GM23338 (cell line): ENCODE data around the gene KIRREL3. TPM values are rescaled to one million over a fixed set of nuclear protein-coding genes. Genes with fewer than 3 reads are reported as not detected.

Experiments
- ATAC-seq: fragments of 200-7000 bp; cut with Tn5 transposase; 3 replicates; pipeline ENCODE4 v1.9.1; 2020
- DNase-seq: peaks from one replicate; pipeline ENCODE4 v3.0.0-alpha.2; 2015; ENCODE audit warnings: low spot score
- H2AFZ ChIP-seq: fragments of 200-600 bp; sonication (generic); 2 replicates; pipeline ENCODE4 v1.8.0; 2016; ENCODE audit warnings: antibody characterized with exemption, mild to moderate bottlenecking, moderate library complexity
- H3F3A ChIP-seq: fragments of 200-600 bp; sonication (generic); replicated peaks from 2 replicates; pipeline ENCODE4 v1.8.0; 2017; ENCODE audit warnings: antibody characterized with exemption, mixed run types, low read depth
- H3K27ac ChIP-seq: fragments of 200-600 bp; sonication (generic); 2 replicates; pipeline ENCODE4 v1.6.1; 2016; ENCODE audit warnings: low read depth
- H3K27me3 ChIP-seq: fragments of 200-600 bp; sonication (generic); 2 replicates; pipeline ENCODE4 v1.8.0; 2016; ENCODE audit warnings: mild to moderate bottlenecking, mixed run types, moderate library complexity; ENCODE audit not compliant: insufficient read depth
- H3K36me3 ChIP-seq: fragments of 200-600 bp; sonication (generic); 2 replicates; pipeline ENCODE4 v1.8.0; 2016; ENCODE audit warnings: mild to moderate bottlenecking; ENCODE audit not compliant: insufficient read depth
- H3K4me1 ChIP-seq: fragments of 200-600 bp; sonication (generic); 2 replicates; pipeline ENCODE4 v1.8.0; 2016; ENCODE audit warnings: mild to moderate bottlenecking, moderate library complexity; ENCODE audit not compliant: insufficient read depth
- H3K4me2 ChIP-seq: fragments of 200-600 bp; sonication (generic); 2 replicates; pipeline ENCODE4 v1.7.1; 2017; ENCODE audit warnings: mixed run types
- H3K4me3 ChIP-seq: fragments of 200-600 bp; sonication (generic); 2 replicates; pipeline ENCODE4 v1.6.1; 2016; ENCODE audit warnings: mixed run types
- H3K79me2 ChIP-seq: fragments of 200-600 bp; sonication (generic); replicated peaks from 2 replicates; pipeline ENCODE4 v1.8.0; 2017; ENCODE audit warnings: mild to moderate bottlenecking; ENCODE audit not compliant: insufficient read depth
- H3K9me2 ChIP-seq: fragments of 200-600 bp; sonication (generic); 2 replicates; pipeline ENCODE4 v1.8.0; 2017; ENCODE audit not compliant: insufficient read depth
- H4K20me1 ChIP-seq: fragments of 200-600 bp; sonication (generic); replicated peaks from 2 replicates; pipeline ENCODE4 v1.8.0; 2017; ENCODE audit warnings: mild to moderate bottlenecking; ENCODE audit not compliant: insufficient read depth
- H3K27ac Mint-ChIP-seq: 2 replicates; pipeline ENCODE4 v1.8.0; 2020; ENCODE audit warnings: inconsistent platforms, mild to moderate bottlenecking, moderate library complexity, mixed read lengths
- H3K27me3 Mint-ChIP-seq: 3 replicates; pipeline ENCODE4 v1.8.0; 2022; ENCODE audit warnings: low read depth, mild to moderate bottlenecking, moderate library complexity, mixed read lengths, inconsistent platforms; ENCODE audit not compliant: insufficient read depth, poor library complexity
- H3K36me3 Mint-ChIP-seq: 3 replicates; pipeline ENCODE4 v1.8.0; 2021; ENCODE audit warnings: low read depth, mild to moderate bottlenecking, inconsistent platforms, moderate library complexity, mixed read lengths
- H3K4me1 Mint-ChIP-seq: 3 replicates; pipeline ENCODE4 v1.8.0; 2020; ENCODE audit warnings: mild to moderate bottlenecking, inconsistent platforms, mixed read lengths
- H3K4me3 Mint-ChIP-seq: 3 replicates; pipeline ENCODE4 v1.8.0; 2021; ENCODE audit warnings: moderate library complexity, mild to moderate bottlenecking, inconsistent platforms, mixed read lengths
- H3K9me3 Mint-ChIP-seq: 3 replicates; pipeline ENCODE4 v1.8.0; 2020; ENCODE audit warnings: moderate library complexity, mild to moderate bottlenecking, inconsistent platforms, mixed read lengths
- EZH2 ChIP-seq: fragments of 200-600 bp; sonication (generic); IDR thresholded peaks from one replicate; pipeline ENCODE4 v1.8.0; 2017; ENCODE audit warnings: antibody characterized with exemption, mild to moderate bottlenecking, low read depth; ENCODE audit not compliant: unreplicated experiment
- EZH2phosphoT487 ChIP-seq: fragments of 200-600 bp; sonication (generic); IDR thresholded peaks from one replicate; pipeline ENCODE4 v1.8.1; 2018; ENCODE audit warnings: antibody characterized with exemption; ENCODE audit not compliant: unreplicated experiment
- NANOG ChIP-seq: IDR thresholded peaks from 2 replicates; pipeline ENCODE4 v1.6.1; 2016; ENCODE audit warnings: antibody characterized with exemption, borderline replicate concordance
- POLR2AphosphoS5 ChIP-seq: IDR thresholded peaks from 2 replicates; pipeline ENCODE4 v1.6.1; 2016; ENCODE audit warnings: antibody characterized with exemption, low read depth
- STAT1 ChIP-seq: IDR thresholded peaks from one replicate; pipeline ENCODE4 v1.6.1; 2016; ENCODE audit warnings: antibody characterized with exemption; ENCODE audit not compliant: unreplicated experiment
- ZNF114 ChIP-seq: fragments of 250-450 bp; sonication (Bioruptor Pico); IDR thresholded peaks from 2 replicates; pipeline ENCODE4 v1.5.0; 2020; ENCODE audit warnings: mild to moderate bottlenecking, moderate library complexity
- ZNF331 ChIP-seq: fragments of 250-450 bp; sonication (Bioruptor Pico); IDR thresholded peaks from 2 replicates; pipeline ENCODE4 v1.5.0; 2020; ENCODE audit warnings: low read depth, mild to moderate bottlenecking, moderate library complexity
- polyA plus RNA-seq: library from polyadenylated mRNA; unstranded; fragments of >200 nt; fragmentation: Nextera tagmentation; extraction: Ambion mirVana; gene quantifications from 2 replicates; pipeline ENCODE4 v1.2.1, GENCODE V29; 2016
- total RNA-seq: library from RNA; depleted of rRNA; stranded (reverse); fragments of >200 nt; shearing (Covaris generic); gene quantifications from 2 replicates; pipeline ENCODE4 v1.2.3, GENCODE V29; 2014
- TF ChIP-seq, protein P1 (sequence below), 2 experiments: fragments of 200-600 bp in 1 of 2; sonication (generic) in 1 of 2; conservative IDR thresholded peaks; 2 replicates each; pipeline versions ENCODE4 v1.5.1 to v1.6.1; 2016 to 2017; ENCODE audit warnings: antibody characterized with exemption in 2 of 2, low read depth in 2 of 2, mild to moderate bottlenecking in 2 of 2, moderate library complexity in 1 of 2
- TF ChIP-seq, protein P2 (sequence below): IDR thresholded peaks from one replicate; pipeline ENCODE4 v1.6.1; 2018; ENCODE audit warnings: antibody characterized with exemption; ENCODE audit not compliant: unreplicated experiment
- TF ChIP-seq, protein P3 (sequence below): fragments of 250-450 bp; sonication (Bioruptor Pico); IDR thresholded peaks from 2 replicates; pipeline ENCODE4 v1.5.0; 2020; ENCODE audit warnings: mild to moderate bottlenecking, moderate library complexity
- TF ChIP-seq, protein P4 (sequence below): IDR thresholded peaks from 2 replicates; pipeline ENCODE4 v1.6.1; 2016; ENCODE audit warnings: antibody characterized with exemption

The KIRREL3 gene
- total and polyA plus RNA-seq, 2 experiments from 2014 or later = 0.13 to 1.5 TPM

DNA sequence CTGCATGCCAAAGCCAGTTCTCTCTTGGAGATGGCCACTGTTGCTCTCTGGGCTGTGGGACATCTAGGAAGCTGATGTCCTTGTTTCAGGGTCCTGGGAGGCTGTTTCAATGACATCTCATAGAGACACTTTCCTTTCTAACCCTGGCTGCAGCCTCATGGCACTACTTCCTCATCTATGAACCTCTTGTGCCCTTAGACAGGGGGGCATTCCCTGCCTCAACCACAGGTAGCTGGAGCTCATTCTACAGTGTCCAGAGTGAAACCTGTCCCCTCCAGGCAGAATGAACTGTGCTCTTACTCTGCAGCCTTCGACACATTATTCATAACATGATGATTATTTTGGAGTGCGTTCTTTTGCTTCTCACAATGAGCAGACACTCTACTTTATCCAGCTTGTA is 335.9 kb downstream of the KIRREL3 start:
- no peaks in the 10 kb centered on the region for H4K20me1 ChIP-seq
- no peak overlapping the region for H3K4me2 ChIP-seq
- TF ChIP-seq ZNF331 (no peak), EZH2 (no peak), POLR2AphosphoS5 (no peak), EZH2phosphoT487 (no peak), ZNF114 (CRISPR knock-in tag) (no peak), NANOG (no peak), STAT1 (no peak)
- TF ChIP-seq, protein P1, sequence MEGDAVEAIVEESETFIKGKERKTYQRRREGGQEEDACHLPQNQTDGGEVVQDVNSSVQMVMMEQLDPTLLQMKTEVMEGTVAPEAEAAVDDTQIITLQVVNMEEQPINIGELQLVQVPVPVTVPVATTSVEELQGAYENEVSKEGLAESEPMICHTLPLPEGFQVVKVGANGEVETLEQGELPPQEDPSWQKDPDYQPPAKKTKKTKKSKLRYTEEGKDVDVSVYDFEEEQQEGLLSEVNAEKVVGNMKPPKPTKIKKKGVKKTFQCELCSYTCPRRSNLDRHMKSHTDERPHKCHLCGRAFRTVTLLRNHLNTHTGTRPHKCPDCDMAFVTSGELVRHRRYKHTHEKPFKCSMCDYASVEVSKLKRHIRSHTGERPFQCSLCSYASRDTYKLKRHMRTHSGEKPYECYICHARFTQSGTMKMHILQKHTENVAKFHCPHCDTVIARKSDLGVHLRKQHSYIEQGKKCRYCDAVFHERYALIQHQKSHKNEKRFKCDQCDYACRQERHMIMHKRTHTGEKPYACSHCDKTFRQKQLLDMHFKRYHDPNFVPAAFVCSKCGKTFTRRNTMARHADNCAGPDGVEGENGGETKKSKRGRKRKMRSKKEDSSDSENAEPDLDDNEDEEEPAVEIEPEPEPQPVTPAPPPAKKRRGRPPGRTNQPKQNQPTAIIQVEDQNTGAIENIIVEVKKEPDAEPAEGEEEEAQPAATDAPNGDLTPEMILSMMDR (conservative IDR thresholded peaks at IDR 0.05; ENCODE audit: low read depth in 2 of 2) = no peak
- TF ChIP-seq, protein P2, sequence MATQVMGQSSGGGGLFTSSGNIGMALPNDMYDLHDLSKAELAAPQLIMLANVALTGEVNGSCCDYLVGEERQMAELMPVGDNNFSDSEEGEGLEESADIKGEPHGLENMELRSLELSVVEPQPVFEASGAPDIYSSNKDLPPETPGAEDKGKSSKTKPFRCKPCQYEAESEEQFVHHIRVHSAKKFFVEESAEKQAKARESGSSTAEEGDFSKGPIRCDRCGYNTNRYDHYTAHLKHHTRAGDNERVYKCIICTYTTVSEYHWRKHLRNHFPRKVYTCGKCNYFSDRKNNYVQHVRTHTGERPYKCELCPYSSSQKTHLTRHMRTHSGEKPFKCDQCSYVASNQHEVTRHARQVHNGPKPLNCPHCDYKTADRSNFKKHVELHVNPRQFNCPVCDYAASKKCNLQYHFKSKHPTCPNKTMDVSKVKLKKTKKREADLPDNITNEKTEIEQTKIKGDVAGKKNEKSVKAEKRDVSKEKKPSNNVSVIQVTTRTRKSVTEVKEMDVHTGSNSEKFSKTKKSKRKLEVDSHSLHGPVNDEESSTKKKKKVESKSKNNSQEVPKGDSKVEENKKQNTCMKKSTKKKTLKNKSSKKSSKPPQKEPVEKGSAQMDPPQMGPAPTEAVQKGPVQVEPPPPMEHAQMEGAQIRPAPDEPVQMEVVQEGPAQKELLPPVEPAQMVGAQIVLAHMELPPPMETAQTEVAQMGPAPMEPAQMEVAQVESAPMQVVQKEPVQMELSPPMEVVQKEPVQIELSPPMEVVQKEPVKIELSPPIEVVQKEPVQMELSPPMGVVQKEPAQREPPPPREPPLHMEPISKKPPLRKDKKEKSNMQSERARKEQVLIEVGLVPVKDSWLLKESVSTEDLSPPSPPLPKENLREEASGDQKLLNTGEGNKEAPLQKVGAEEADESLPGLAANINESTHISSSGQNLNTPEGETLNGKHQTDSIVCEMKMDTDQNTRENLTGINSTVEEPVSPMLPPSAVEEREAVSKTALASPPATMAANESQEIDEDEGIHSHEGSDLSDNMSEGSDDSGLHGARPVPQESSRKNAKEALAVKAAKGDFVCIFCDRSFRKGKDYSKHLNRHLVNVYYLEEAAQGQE = no peak
- TF ChIP-seq, protein P3, sequence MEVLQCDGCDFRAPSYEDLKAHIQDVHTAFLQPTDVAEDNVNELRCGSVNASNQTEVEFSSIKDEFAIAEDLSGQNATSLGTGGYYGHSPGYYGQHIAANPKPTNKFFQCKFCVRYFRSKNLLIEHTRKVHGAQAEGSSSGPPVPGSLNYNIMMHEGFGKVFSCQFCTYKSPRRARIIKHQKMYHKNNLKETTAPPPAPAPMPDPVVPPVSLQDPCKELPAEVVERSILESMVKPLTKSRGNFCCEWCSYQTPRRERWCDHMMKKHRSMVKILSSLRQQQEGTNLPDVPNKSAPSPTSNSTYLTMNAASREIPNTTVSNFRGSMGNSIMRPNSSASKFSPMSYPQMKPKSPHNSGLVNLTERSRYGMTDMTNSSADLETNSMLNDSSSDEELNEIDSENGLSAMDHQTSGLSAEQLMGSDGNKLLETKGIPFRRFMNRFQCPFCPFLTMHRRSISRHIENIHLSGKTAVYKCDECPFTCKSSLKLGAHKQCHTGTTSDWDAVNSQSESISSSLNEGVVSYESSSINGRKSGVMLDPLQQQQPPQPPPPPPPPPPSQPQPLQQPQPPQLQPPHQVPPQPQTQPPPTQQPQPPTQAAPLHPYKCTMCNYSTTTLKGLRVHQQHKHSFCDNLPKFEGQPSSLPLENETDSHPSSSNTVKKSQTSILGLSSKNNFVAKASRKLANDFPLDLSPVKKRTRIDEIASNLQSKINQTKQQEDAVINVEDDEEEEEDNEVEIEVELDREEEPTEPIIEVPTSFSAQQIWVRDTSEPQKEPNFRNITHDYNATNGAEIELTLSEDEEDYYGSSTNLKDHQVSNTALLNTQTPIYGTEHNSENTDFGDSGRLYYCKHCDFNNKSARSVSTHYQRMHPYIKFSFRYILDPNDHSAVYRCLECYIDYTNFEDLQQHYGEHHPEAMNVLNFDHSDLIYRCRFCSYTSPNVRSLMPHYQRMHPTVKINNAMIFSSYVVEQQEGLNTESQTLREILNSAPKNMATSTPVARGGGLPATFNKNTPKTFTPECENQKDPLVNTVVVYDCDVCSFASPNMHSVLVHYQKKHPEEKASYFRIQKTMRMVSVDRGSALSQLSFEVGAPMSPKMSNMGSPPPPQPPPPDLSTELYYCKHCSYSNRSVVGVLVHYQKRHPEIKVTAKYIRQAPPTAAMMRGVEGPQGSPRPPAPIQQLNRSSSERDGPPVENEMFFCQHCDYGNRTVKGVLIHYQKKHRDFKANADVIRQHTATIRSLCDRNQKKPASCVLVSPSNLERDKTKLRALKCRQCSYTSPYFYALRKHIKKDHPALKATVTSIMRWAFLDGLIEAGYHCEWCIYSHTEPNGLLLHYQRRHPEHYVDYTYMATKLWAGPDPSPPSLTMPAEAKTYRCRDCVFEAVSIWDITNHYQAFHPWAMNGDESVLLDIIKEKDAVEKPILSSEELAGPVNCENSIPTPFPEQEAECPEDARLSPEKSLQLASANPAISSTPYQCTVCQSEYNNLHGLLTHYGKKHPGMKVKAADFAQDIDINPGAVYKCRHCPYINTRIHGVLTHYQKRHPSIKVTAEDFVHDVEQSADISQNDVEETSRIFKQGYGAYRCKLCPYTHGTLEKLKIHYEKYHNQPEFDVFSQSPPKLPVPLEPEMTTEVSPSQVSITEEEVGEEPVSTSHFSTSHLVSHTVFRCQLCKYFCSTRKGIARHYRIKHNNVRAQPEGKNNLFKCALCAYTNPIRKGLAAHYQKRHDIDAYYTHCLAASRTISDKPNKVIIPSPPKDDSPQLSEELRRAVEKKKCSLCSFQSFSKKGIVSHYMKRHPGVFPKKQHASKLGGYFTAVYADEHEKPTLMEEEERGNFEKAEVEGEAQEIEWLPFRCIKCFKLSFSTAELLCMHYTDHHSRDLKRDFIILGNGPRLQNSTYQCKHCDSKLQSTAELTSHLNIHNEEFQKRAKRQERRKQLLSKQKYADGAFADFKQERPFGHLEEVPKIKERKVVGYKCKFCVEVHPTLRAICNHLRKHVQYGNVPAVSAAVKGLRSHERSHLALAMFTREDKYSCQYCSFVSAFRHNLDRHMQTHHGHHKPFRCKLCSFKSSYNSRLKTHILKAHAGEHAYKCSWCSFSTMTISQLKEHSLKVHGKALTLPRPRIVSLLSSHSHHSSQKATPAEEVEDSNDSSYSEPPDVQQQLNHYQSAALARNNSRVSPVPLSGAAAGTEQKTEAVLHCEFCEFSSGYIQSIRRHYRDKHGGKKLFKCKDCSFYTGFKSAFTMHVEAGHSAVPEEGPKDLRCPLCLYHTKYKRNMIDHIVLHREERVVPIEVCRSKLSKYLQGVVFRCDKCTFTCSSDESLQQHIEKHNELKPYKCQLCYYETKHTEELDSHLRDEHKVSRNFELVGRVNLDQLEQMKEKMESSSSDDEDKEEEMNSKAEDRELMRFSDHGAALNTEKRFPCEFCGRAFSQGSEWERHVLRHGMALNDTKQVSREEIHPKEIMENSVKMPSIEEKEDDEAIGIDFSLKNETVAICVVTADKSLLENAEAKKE (CRISPR knock-in tag) = no peak
- TF ChIP-seq, protein P4, sequence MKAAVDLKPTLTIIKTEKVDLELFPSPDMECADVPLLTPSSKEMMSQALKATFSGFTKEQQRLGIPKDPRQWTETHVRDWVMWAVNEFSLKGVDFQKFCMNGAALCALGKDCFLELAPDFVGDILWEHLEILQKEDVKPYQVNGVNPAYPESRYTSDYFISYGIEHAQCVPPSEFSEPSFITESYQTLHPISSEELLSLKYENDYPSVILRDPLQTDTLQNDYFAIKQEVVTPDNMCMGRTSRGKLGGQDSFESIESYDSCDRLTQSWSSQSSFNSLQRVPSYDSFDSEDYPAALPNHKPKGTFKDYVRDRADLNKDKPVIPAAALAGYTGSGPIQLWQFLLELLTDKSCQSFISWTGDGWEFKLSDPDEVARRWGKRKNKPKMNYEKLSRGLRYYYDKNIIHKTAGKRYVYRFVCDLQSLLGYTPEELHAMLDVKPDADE = no peak
- DNase-seq (no peak), ATAC-seq (no peak)
- Mint-ChIP-seq H3K27me3 (peaks cover 21% of the 10 kb centered on the region), H3K9me3 (no peaks in the 10 kb centered on the region), H3K4me1 (peaks cover 24% of the 10 kb centered on the region), H3K4me3 (no peak overlapping the region), H3K27ac (no peak overlapping the region), H3K36me3 (no peaks in the 10 kb centered on the region)
- no peaks in the 10 kb centered on the region for H3K79me2 ChIP-seq
- H3F3A ChIP-seq = no peaks in the 10 kb centered on the region
- H3K4me1 ChIP-seq = peaks cover 13% of the 10 kb centered on the region
- no peaks in the 10 kb centered on the region for H3K36me3 ChIP-seq
- no peak overlapping the region for H2AFZ ChIP-seq
- 0 out of 2 replicates have a peak, but pooled peaks cover 4% of the 10 kb centered on the region for H3K9me2 ChIP-seq
- no peak overlapping the region for H3K27ac ChIP-seq
- peaks cover 39% of the 10 kb centered on the region for H3K27me3 ChIP-seq
- H3K4me3 ChIP-seq = no peak overlapping the region
